Cardiac fibroblast (primary cell): ENCODE measurements around the gene ZDBF2.

Experiments
- DNase-seq, 2 donors: peaks; one replicate each; pipeline versions ENCODE4 v3.0.0 to v3.0.0-alpha.2; 2010; ENCODE audit warnings: low read depth in 2 of 2
- H3K4me3 ChIP-seq, 2 donors: replicated peaks in 1 of 2; 1 replicate in 1 of 2; 2 replicates in 1 of 2; pipeline ENCODE4 v1.5.1; 2011; ENCODE audit warnings: low read depth in 2 of 2, low read length in 2 of 2, mild to moderate bottlenecking in 2 of 2, moderate library complexity in 1 of 2
- TF ChIP-seq, protein P1 (sequence below): IDR thresholded peaks from one replicate; pipeline ENCODE4 v1.5.1; 2011; ENCODE audit warnings: low read depth, mild to moderate bottlenecking, low read length, inconsistent platforms

ZDBF2 gene

DNA sequence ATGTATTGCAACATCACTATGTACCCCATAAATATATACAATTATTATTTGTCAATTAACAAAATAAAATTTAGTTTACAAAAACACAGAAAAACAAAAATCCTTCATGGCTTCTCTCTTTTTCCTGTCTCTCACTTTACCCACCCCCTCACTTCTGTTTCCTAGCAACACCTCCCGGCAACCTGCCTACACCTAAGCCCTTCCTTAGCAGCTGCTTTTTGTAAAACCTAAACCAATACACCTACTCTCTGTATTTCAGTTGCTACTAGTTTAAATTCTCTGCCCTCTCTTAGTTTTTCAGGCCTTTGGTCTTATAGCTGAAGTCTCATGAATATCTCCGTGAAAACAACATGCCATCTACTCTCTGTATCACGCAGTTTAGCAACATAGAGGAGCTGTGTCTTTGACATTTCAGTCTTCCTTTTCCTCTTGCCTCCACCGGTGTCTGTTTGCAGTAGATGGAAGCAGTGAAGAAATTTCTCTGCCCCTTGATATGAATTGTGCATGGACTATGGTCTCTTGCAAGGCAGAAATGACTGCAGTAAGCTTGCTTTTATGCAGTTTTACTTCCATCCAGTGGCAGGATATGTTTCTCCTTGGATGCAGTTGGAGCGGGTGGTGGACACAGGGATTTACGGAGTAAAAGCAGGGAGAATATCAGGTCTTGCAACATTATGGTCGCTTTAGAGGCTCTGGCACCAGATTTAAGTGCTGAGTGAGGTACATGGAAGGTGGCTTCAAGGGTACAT lies 42.0 kb upstream of the ZDBF2 start:
- TF ChIP-seq, protein P1, sequence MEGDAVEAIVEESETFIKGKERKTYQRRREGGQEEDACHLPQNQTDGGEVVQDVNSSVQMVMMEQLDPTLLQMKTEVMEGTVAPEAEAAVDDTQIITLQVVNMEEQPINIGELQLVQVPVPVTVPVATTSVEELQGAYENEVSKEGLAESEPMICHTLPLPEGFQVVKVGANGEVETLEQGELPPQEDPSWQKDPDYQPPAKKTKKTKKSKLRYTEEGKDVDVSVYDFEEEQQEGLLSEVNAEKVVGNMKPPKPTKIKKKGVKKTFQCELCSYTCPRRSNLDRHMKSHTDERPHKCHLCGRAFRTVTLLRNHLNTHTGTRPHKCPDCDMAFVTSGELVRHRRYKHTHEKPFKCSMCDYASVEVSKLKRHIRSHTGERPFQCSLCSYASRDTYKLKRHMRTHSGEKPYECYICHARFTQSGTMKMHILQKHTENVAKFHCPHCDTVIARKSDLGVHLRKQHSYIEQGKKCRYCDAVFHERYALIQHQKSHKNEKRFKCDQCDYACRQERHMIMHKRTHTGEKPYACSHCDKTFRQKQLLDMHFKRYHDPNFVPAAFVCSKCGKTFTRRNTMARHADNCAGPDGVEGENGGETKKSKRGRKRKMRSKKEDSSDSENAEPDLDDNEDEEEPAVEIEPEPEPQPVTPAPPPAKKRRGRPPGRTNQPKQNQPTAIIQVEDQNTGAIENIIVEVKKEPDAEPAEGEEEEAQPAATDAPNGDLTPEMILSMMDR, result no peak
- H3K4me3 ChIP-seq, result no peak overlapping the region
- DNase-seq, result peak in 1 of 2 donors; percentile 12

- H3K4me3 ChIP-seq, result no peak overlapping the region
- TF ChIP-seq, protein P1, result no peak
- DNase-seq, result no peak
These were observed 35.3 kb upstream of the ZDBF2 start for GRCh38 chr2:206239157-206239556.

DNA sequence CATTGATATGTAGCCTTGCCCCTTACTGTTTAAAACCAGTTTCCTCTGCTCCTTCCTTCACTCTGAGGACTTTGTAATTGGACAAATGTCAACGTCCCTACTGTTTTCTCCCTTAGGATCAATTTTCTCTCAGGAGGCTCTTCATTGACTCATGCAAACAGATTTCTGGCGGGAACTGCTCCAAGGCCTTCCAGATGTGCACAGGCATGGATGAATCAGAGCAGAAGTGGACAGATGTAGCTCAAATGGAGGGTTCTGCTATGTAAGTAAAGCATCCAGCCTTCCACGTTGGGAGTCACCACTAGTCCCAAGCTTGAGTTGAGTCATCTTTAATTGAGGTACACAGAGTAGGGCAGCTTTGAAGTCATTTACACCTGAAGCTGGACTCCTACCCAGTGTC lies 34.1 kb upstream of the ZDBF2 start:
- TF ChIP-seq, protein P1, result no peak
- no peak for DNase-seq

GRCh38 chr2:206241736-206242135 lies 32.7 kb upstream of the ZDBF2 start:
- no peak overlapping the region for H3K4me3 ChIP-seq
- TF ChIP-seq, protein P1, result no peak
- DNase-seq, result no peak

More for the DNA sequence above, 34.1 kb upstream of the ZDBF2 start:
- no peak overlapping the region for H3K4me3 ChIP-seq

GRCh38 chr2:206245265-206245672 lies 29.2 kb upstream of the ZDBF2 start:
- no peak overlapping the region for H3K4me3 ChIP-seq
- DNase-seq, result no peak
- TF ChIP-seq, protein P1, result no peak

- TF ChIP-seq, protein P1, result no peak
- DNase-seq, result peak; percentile 20 to 34
- peak overlapping the region; percentile 1 to 12 for H3K4me3 ChIP-seq
These were observed 24.2 kb upstream of the ZDBF2 start for GRCh38 chr2:206250041-206250897.
